Measurements from ENCODE around the gene YBX1.

YBX1 gene

DNA sequence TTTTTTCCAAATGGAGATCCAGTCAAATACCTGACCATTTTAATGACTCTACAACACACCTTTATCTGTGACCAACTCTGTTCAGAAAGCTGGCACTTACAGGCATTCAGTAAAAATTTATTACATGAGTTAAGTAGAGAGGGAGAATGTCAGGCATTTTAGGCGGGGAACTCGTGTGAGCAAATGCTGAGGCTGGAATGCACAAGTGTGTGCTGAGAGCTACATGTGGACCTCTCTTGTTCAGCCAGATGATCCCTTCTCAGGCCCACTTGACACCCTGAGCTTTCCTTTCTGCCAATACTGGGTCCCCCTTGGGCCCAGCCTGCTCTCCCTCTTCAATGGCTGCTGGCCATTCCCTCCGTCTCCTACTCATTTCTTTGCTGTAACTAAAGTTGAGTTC is 12.3 kb upstream of the YBX1 start:
- no peak overlapping the region for H2AFZ ChIP-seq (ENCODE audit: low read depth)
- H3K79me2 ChIP-seq (ENCODE audit: insufficient read depth, low read depth): no peaks in the 10 kb centered on the region
- no peak overlapping the region for H3K4me3 ChIP-seq (IDR thresholded peaks at IDR 0.05; ENCODE audit: insufficient read depth, low read depth, low read length)
- no peak overlapping the region for H3K9ac ChIP-seq
- TF ChIP-seq, protein P1, sequence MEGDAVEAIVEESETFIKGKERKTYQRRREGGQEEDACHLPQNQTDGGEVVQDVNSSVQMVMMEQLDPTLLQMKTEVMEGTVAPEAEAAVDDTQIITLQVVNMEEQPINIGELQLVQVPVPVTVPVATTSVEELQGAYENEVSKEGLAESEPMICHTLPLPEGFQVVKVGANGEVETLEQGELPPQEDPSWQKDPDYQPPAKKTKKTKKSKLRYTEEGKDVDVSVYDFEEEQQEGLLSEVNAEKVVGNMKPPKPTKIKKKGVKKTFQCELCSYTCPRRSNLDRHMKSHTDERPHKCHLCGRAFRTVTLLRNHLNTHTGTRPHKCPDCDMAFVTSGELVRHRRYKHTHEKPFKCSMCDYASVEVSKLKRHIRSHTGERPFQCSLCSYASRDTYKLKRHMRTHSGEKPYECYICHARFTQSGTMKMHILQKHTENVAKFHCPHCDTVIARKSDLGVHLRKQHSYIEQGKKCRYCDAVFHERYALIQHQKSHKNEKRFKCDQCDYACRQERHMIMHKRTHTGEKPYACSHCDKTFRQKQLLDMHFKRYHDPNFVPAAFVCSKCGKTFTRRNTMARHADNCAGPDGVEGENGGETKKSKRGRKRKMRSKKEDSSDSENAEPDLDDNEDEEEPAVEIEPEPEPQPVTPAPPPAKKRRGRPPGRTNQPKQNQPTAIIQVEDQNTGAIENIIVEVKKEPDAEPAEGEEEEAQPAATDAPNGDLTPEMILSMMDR (conservative IDR thresholded peaks at IDR 0.05; ENCODE audit: low read depth, low read length): no peak
- H3K4me2 ChIP-seq: no peak overlapping the region
- peaks cover 3% of the 10 kb centered on the region; the same call in 1 of the 2 replicates for H3K36me3 ChIP-seq (ENCODE audit: insufficient read depth)
- no peaks in the 10 kb centered on the region for H4K20me1 ChIP-seq (ENCODE audit: insufficient read depth)
- H3K4me1 ChIP-seq (ENCODE audit: low read depth, poor library complexity, severe bottlenecking): no peaks in the 10 kb centered on the region
- no peak overlapping the region for H3K27ac ChIP-seq
- H3K27me3 ChIP-seq (ENCODE audit: insufficient read depth, low read depth): no peaks in the 10 kb centered on the region

DNA sequence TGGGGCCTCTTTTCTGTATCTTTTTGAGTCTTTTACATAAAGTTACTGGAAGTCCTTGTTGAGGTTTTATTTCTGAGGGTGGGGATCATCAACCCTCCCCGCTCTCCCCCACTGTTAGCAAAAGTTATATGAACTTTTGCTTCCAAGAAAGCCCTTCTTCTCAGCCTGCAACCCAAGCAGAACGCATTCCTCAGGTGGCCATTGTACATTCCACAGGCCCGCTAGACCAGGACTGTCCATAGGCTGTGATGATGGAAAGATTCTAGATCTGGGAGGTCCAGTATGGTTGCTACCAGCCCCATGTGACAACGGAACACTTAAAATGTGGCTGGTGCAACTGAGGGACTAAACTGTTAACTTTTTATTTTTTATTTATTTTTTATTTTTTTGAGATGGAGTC is 11.8 kb upstream of the YBX1 start:
- Histone ChIP-seq H3K27me3 (ENCODE audit: insufficient read depth, low read depth) (no peaks in the 10 kb centered on the region), H3K4me1 (ENCODE audit: low read depth, poor library complexity, severe bottlenecking) (no peaks in the 10 kb centered on the region), H3K4me3 (IDR thresholded peaks at IDR 0.05; ENCODE audit: insufficient read depth, low read depth, low read length) (no peak overlapping the region), H4K20me1 (ENCODE audit: insufficient read depth) (no peaks in the 10 kb centered on the region), H3K9ac (no peak overlapping the region), H3K4me2 (no peak overlapping the region), H3K27ac (no peak overlapping the region), H3K79me2 (ENCODE audit: insufficient read depth, low read depth) (no peaks in the 10 kb centered on the region), H2AFZ (ENCODE audit: low read depth) (no peak overlapping the region), H3K36me3 (ENCODE audit: insufficient read depth) (peaks cover 3% of the 10 kb centered on the region; the same call in 1 of the 2 replicates)
- TF ChIP-seq, protein P1 (conservative IDR thresholded peaks at IDR 0.05; ENCODE audit: low read depth, low read length): no peak

DNA sequence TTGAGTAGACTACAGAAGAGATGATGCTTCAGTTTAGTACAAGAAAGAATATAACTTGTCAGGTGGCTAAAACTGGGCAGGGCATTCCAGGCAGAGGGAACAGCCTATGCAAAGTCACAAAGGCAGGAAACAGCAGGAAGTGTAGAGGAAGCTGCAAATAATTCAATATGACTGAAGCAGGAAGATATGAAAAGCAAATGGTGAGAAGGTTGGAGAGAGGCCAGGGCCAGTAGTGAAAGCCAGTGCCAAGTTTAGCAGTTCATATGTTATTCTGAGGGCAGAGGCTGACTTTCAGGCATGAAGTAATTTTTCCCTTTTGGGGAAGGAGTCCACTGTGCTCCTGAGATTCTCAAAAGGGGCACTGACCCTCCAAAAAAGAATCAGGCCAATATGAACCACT is 8.0 kb upstream of the YBX1 start:
- Histone ChIP-seq H3K27ac (no peak overlapping the region), H3K4me2 (no peak overlapping the region), H2AFZ (ENCODE audit: low read depth) (no peak overlapping the region), H4K20me1 (ENCODE audit: insufficient read depth) (no peaks in the 10 kb centered on the region), H3K9ac (no peak overlapping the region), H3K4me1 (ENCODE audit: low read depth, poor library complexity, severe bottlenecking) (no peaks in the 10 kb centered on the region), H3K27me3 (ENCODE audit: insufficient read depth, low read depth) (no peaks in the 10 kb centered on the region), H3K36me3 (ENCODE audit: insufficient read depth) (no peaks in the 10 kb centered on the region), H3K4me3 (IDR thresholded peaks at IDR 0.05; ENCODE audit: insufficient read depth, low read depth, low read length) (no peak overlapping the region), H3K79me2 (ENCODE audit: insufficient read depth, low read depth) (no peaks in the 10 kb centered on the region)
- TF ChIP-seq, protein P1 (conservative IDR thresholded peaks at IDR 0.05; ENCODE audit: low read depth, low read length): no peak

DNA sequence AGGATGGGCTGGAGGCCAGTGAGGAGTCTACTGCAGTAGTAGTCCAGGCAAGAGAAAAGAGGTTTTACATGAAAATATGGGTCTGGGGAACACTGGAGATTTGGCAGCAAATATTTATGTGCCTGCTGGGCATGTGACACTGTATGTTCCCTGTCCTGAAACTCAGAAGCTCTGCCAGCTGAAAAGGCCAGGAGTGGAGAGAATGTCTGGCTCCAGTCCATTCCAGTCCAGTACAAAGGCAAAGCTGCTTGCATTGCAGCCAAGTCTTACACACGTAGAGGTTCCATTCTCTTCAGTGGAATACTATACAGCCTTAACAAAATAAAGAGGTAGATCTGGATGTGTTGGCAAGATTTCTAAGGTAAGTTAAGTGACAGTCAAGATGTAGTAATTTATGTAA is 7.5 kb upstream of the YBX1 start:
- Histone ChIP-seq H3K4me3 (IDR thresholded peaks at IDR 0.05; ENCODE audit: insufficient read depth, low read depth, low read length) (no peak overlapping the region), H2AFZ (ENCODE audit: low read depth) (no peak overlapping the region), H3K79me2 (ENCODE audit: insufficient read depth, low read depth) (no peaks in the 10 kb centered on the region), H3K4me1 (ENCODE audit: low read depth, poor library complexity, severe bottlenecking) (no peaks in the 10 kb centered on the region), H3K36me3 (ENCODE audit: insufficient read depth) (no peaks in the 10 kb centered on the region), H3K27me3 (ENCODE audit: insufficient read depth, low read depth) (no peaks in the 10 kb centered on the region), H4K20me1 (ENCODE audit: insufficient read depth) (no peaks in the 10 kb centered on the region), H3K4me2 (no peak overlapping the region), H3K27ac (no peak overlapping the region), H3K9ac (no peak overlapping the region)
- TF ChIP-seq, protein P1 (conservative IDR thresholded peaks at IDR 0.05; ENCODE audit: low read depth, low read length): no peak

Data from KMS-11 (cell line).